Activated T-cell treated with anti-CD3 and anti-CD28 coated beads, Interleukin-2, amount 50 U/mL, for 72 hours (primary cell): ENCODE results near the gene DSCAML1. TPM values are rescaled to one million over a fixed set of nuclear protein-coding genes. Genes with fewer than 3 reads are reported as not detected.

Source experiments
- ATAC-seq, 2 donors: fragments of 150-1000 bp; cut with Tn5 transposase; replicated peaks in 1 of 2; 2 replicates each; pipeline ENCODE4 v1.10.0; 2021; ENCODE audit warnings: moderate library complexity in 2 of 2, mild to moderate bottlenecking in 1 of 2
- DNase-seq, 2 donors: peaks; one replicate each; pipeline ENCODE4 v3.0.0; 2021 to 2022; ENCODE audit warnings: mixed read lengths in 1 of 2
- H3K27ac Mint-ChIP-seq: one replicate; pipeline ENCODE4 v1.8.0; 2022; ENCODE audit warnings: mild to moderate bottlenecking, moderate library complexity, mixed read lengths
- H3K27me3 Mint-ChIP-seq: one replicate; pipeline ENCODE4 v1.8.0; 2022; ENCODE audit warnings: low read depth, mixed read lengths
- H3K36me3 Mint-ChIP-seq, 2 donors: one replicate each; pipeline ENCODE4 v1.8.0; 2022; ENCODE audit warnings: mixed read lengths in 2 of 2, mild to moderate bottlenecking in 1 of 2; ENCODE audit not compliant: insufficient read depth in 2 of 2
- H3K4me1 Mint-ChIP-seq: one replicate; pipeline ENCODE4 v1.8.0; 2022; ENCODE audit warnings: low read depth, mixed read lengths
- H3K4me3 Mint-ChIP-seq, 2 donors: one replicate each; pipeline ENCODE4 v1.8.0; 2022; ENCODE audit warnings: mild to moderate bottlenecking in 2 of 2, mixed read lengths in 2 of 2, moderate library complexity in 2 of 2
- H3K9me3 Mint-ChIP-seq, 2 donors: one replicate each; pipeline ENCODE4 v1.8.0; 2022; ENCODE audit warnings: mixed read lengths in 2 of 2
- total RNA-seq, 2 donors: library from RNA; stranded (reverse); gene quantifications; one replicate each; pipeline ENCODE4 v1.2.3, GENCODE V29; 2022

Gene DSCAML1
- total RNA-seq, 2 donors from 2014 or later: 1.5 to 2.5 TPM

- Mint-ChIP-seq H3K27me3 (peaks cover 10% of the 10 kb centered on the region), H3K4me1 (peaks cover 24% of the 10 kb centered on the region), H3K27ac (no peak overlapping the region), H3K36me3 (peaks cover 9 to 12% of the 10 kb centered on the region in 2 donors), H3K9me3 (peaks cover 6 to 12% of the 10 kb centered on the region in 2 donors), H3K4me3 (no peak overlapping the region)
- DNase-seq (no peak), ATAC-seq (no peak)
These were observed 342.5 kb downstream of the DSCAML1 start for GRCh38 chr11:117454564-117454917.

- H3K27me3 Mint-ChIP-seq: peaks cover 10% of the 10 kb centered on the region
- H3K36me3 Mint-ChIP-seq: peaks cover 9 to 12% of the 10 kb centered on the region in 2 donors
- peaks cover 6 to 12% of the 10 kb centered on the region in 2 donors for H3K9me3 Mint-ChIP-seq
- peaks cover 22% of the 10 kb centered on the region for H3K4me1 Mint-ChIP-seq
- no peak overlapping the region for H3K27ac Mint-ChIP-seq
- no peak for ATAC-seq
- H3K4me3 Mint-ChIP-seq: no peak overlapping the region
- no peak for DNase-seq
These were observed 343.0 kb downstream of the DSCAML1 start for GRCh38 chr11:117453886-117454563.

GRCh38 chr11:117449111-117449693, 347.8 kb downstream of the DSCAML1 start:
- H3K9me3 Mint-ChIP-seq: peaks cover 4 to 6% of the 10 kb centered on the region in 2 donors
- ATAC-seq (no peak), DNase-seq (no peak)
- no peaks in the 10 kb centered on the region for H3K4me1 Mint-ChIP-seq
- peaks cover 4% of the 10 kb centered on the region for H3K27me3 Mint-ChIP-seq
- H3K36me3 Mint-ChIP-seq: peaks cover 3 to 4% of the 10 kb centered on the region in 2 donors
- H3K4me3 Mint-ChIP-seq: no peak overlapping the region
- H3K27ac Mint-ChIP-seq: no peak overlapping the region

- no peak for ATAC-seq
- H3K4me1 Mint-ChIP-seq: no peaks in the 10 kb centered on the region
- H3K36me3 Mint-ChIP-seq: no peaks in the 10 kb centered on the region
- no peak overlapping the region for H3K4me3 Mint-ChIP-seq
- no peaks in the 10 kb centered on the region for H3K9me3 Mint-ChIP-seq
- no peaks in the 10 kb centered on the region for H3K27me3 Mint-ChIP-seq
- no peak for DNase-seq
- H3K27ac Mint-ChIP-seq: no peak overlapping the region
These were observed 352.0 kb downstream of the DSCAML1 start for GRCh38 chr11:117444711-117445658.

- H3K4me3 Mint-ChIP-seq: no peak overlapping the region
- H3K36me3 Mint-ChIP-seq: no peaks in the 10 kb centered on the region
- H3K27me3 Mint-ChIP-seq: no peaks in the 10 kb centered on the region
- H3K27ac Mint-ChIP-seq: no peak overlapping the region
- no peaks in the 10 kb centered on the region for H3K9me3 Mint-ChIP-seq
- H3K4me1 Mint-ChIP-seq: no peaks in the 10 kb centered on the region
- ATAC-seq (no peak), DNase-seq (no peak)
These were observed 352.8 kb downstream of the DSCAML1 start for GRCh38 chr11:117444256-117444655.

- Mint-ChIP-seq H3K36me3 (no peaks in the 10 kb centered on the region), H3K27me3 (no peaks in the 10 kb centered on the region), H3K4me3 (no peak overlapping the region), H3K9me3 (no peaks in the 10 kb centered on the region), H3K27ac (no peak overlapping the region), H3K4me1 (no peaks in the 10 kb centered on the region)
- peak; percentile 69 to 77 for ATAC-seq
- peak; percentile 33 to 63 for DNase-seq
These were observed 353.5 kb downstream of the DSCAML1 start for GRCh38 chr11:117443266-117444186.

GRCh38 chr11:117442869-117443239, 354.2 kb downstream of the DSCAML1 start:
- Mint-ChIP-seq H3K36me3 (no peaks in the 10 kb centered on the region), H3K27me3 (no peaks in the 10 kb centered on the region), H3K9me3 (no peaks in the 10 kb centered on the region), H3K4me1 (no peaks in the 10 kb centered on the region), H3K4me3 (no peak overlapping the region), H3K27ac (no peak overlapping the region)
- DNase-seq (no peak), ATAC-seq (no peak)

GRCh38 chr11:117442049-117442868, 354.8 kb downstream of the DSCAML1 start:
- H3K4me3 Mint-ChIP-seq: no peak overlapping the region
- ATAC-seq (no peak), DNase-seq (no peak)
- H3K36me3 Mint-ChIP-seq: no peaks in the 10 kb centered on the region
- H3K4me1 Mint-ChIP-seq: no peaks in the 10 kb centered on the region
- H3K27ac Mint-ChIP-seq: no peak overlapping the region
- H3K9me3 Mint-ChIP-seq: no peaks in the 10 kb centered on the region
- H3K27me3 Mint-ChIP-seq: no peaks in the 10 kb centered on the region

GRCh38 chr11:117441146-117441975, 355.7 kb downstream of the DSCAML1 start:
- Mint-ChIP-seq H3K4me1 (no peaks in the 10 kb centered on the region), H3K36me3 (no peaks in the 10 kb centered on the region), H3K9me3 (no peaks in the 10 kb centered on the region), H3K4me3 (no peak overlapping the region), H3K27ac (no peak overlapping the region), H3K27me3 (peaks cover 1% of the 10 kb centered on the region)
- DNase-seq (no peak), ATAC-seq (no peak)

GRCh38 chr11:117440258-117440657, 356.8 kb downstream of the DSCAML1 start:
- Mint-ChIP-seq H3K27ac (no peak overlapping the region), H3K4me1 (no peaks in the 10 kb centered on the region), H3K4me3 (no peak overlapping the region), H3K9me3 (no peaks in the 10 kb centered on the region), H3K36me3 (no peaks in the 10 kb centered on the region), H3K27me3 (peaks cover 8% of the 10 kb centered on the region)
- DNase-seq (no peak), ATAC-seq (no peak)

GRCh38 chr11:117439256-117439655, 357.8 kb downstream of the DSCAML1 start:
- Mint-ChIP-seq H3K27me3 (peaks cover 8% of the 10 kb centered on the region), H3K27ac (no peak overlapping the region), H3K4me3 (no peak overlapping the region), H3K36me3 (no peaks in the 10 kb centered on the region), H3K9me3 (no peaks in the 10 kb centered on the region), H3K4me1 (no peaks in the 10 kb centered on the region)
- ATAC-seq: no peak
- DNase-seq: no peak
